NCI-H2227 (cell line): ENCODE data around the gene SLC49A3.
"Not testable (repeated sequence)": the region's sequence is repeated elsewhere in the genome, so short reads cannot be mapped to it uniquely, and the experiment has no call there.

Source experiments
- DNase-seq: peaks from one replicate; lab custom pipeline; 2025; ENCODE audit not compliant: unreplicated experiment; lab: John Stamatoyannopoulos, UW

Gene SLC49A3

DNA sequence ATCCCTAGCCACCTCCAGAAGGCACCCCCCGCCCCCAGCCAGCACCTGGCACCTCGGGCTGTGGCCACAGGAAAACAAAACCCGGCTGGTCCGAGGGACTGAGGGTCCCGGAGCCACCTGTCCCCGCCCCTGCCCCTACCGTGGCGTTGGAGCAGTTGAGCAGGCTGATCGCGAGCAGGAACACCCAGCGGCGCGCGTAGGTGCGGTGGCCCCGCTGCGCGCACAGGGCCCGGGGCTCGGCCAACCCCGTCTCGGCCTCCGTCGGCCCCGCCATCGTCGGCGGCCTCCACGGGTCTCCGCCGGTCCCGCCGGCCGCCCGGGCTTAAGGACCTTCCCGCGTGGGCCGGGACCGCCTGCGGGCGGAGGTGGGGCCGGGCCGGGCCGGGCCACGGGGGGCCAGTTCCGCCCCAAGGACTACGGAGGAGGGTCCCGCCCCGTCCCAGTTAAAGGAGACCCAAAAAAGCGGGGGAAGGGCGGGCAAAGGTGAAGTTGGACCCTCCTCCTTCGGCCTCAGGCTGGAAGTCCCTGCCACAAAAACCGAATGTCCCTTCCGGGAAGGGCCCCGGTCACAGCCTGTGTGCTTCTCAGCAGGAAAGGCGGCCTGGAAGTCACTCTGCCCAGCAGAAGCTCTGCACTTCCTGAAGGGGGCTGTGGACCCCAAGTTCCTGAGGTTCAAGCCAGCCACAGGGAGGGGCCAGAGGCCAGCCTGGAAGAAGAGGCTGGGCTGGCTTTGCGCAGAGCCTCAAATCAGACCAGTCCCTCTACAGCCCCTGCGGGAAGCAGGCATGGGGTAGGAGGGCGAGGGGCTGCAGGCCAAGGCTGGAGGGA, at the start of gene SLC49A3:
TSS of gene SLC49A3 (minus strand) at position 298 of the 828 bp plus-strand sequence. CDS start at position 274, 24 bp downstream.
- no peak for DNase-seq

DNA sequence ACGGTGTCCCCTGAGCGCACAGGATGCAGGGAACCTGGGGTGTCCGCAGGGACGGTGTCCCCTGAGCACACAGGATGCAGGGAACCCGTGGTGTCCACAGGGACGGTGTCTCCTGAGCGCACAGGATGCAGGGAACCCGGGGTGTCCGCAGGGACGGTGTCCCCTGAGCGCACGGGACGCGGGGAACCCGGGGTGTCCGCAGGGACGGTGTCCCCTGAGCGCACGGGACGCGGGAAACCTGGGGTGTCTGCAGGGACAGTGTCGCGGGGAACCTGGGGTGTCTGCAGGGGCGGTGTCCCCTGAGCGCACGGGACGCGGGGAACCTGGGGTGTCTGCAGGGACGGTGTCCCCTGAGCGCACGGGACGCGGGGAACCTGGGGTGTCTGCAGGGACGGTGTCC, 47.6 kb upstream of the SLC49A3 start:
- DNase-seq: not testable (repeated sequence)

DNA sequence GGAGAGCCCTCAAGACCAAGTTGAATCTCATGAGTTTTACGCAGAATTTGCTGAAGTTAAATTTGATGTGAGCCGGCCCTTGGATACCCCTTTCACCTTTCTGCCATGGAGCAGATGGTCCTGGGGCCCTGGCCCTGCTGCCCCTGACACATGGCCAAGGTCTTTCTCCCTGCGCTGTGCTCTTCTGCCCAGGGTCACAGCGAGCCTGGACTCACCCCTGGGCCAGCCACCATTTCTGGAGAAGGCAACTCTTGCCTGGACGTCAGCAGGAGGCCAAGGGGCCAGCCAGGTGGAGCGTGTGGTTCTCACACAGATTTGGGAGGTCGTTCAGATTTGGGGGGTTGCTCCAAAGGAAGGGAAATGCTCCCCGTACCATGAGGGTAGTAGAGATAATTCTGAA, 46.6 kb upstream of the SLC49A3 start:
- DNase-seq: no peak

DNA sequence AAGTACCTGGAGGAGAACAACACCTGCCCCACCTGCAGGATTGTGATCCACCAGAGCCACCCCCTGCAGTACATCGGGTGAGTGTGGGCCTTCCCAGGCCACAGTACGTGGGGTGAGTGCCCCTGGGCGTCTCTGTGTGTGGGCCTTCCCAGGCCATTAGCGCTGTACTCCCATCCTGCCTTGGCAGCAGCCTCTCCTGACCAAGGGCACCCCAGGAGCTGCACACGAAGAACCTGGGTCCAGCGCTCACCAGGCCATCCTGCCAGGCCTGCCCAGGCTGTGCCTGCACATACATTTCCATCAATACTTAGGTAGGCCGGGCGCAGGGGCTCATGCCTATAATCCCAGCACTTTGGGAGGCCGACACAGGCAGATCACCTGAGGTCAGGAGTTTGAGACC, 46.0 kb upstream of the SLC49A3 start:
- DNase-seq: no peak

DNA sequence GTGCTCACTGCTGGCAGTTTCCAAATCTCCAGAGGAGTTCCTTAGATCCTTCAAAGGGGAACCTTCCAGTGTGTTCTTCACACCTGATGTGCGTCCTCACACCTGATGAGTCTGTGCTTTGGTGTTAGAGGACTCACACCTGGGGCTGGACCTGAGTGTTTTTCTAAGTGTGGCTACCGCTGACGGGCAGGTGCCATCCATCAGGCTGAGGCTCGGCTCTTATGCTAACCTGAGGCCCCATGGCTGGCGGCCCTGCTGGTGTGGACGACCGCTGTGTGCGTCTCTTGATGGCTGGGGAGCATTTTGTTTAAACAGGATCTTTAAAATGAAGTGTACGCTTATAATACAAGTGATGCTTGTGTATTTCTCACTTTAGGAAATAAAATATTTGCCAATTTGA, 45.1 kb upstream of the SLC49A3 start:
- DNase-seq: no peak

DNA sequence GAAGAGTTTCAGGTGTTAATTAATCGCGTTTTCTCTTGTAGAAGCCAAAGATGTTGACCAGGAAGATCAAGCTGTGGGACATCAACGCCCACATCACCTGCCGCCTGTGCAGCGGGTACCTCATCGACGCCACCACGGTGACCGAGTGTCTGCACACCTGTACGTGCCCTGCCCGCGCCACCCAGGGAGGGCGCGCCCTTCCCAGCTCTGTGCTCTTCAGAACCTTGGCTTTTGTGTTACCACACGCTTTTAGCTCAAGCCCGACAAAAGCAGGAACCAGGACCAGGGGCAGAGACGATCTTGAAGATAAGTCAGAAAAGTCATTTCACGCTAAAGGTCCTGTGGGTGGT, 44.7 kb upstream of the SLC49A3 start:
- DNase-seq: no peak

DNA sequence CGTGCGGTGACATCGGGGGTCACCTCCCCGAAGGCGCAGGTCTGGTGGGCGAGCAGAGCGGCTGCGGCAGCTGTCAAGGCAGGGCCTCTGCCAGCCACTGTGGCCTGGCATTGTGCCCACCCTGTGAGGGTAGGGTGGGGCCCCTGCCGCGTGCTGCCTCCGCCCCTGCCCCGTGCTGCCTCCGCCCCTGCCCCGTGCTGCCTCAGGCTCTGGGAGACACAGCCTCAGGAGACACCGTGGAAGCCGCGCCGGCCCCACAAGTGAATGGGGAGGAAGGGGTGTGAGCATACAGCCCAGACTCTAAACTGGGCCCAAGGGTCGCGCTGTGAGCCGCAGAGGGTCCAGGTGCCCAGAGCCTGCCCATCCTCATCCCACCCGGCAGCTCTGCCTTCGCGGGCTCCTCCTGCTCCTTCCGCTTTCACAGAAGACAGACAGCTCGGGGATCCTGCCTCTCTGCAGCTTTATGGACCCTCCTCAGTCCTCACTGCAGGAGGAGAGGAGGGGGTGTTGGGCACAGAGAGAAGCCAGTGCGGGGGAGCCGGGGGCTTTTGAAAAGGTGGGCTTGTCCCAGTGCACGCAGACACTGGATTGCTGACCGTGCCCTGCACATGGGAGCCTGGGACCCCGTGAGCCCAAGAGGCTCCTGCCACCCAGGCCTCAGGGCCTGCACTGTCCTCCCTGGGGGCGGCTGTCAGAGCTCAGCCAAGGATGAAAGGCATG, 44.1 kb upstream of the SLC49A3 start:
- DNase-seq: no peak

DNA sequence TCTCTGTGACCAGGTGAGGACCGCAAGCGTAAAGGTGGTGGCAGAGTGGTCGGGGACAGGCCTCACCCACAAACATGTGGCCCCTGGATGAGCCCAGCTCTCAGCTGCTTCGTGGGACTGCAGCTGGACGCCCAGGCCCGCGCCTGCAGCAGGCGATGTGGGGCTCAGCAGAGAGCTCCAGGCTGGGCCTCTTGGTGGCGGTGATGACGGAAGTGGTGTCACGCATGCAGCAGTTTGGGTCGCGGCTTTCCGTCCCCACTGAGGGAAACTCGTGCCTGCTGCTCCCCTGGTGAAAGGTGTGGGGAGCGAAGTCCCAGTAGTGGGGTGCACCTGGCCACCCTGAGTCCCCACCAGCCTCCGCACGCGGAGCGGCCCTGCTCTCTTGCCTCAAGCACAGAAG, 43.5 kb upstream of the SLC49A3 start:
- DNase-seq: no peak

DNA sequence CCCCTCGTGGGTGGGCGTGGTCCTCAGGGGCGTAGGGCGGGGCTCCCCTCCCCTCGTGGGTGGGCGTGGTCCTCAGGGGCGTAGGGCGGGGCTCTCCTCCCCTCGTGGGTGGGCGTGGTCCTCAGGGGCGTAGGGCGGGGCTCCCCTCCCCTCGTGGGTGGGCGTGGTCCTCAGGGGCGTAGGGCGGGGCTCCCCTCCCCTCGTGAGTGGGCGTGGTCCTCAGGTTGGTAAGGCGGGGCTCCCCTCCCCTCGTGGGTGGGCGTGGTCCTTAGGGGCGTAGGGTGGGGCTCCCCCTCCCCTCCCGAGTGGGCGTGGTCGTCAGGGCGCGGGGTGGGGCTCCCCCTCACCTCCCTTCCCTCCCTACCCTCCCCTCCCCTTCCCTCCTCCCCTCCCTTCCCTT, 43.0 kb upstream of the SLC49A3 start:
- DNase-seq: not testable (repeated sequence)

DNA sequence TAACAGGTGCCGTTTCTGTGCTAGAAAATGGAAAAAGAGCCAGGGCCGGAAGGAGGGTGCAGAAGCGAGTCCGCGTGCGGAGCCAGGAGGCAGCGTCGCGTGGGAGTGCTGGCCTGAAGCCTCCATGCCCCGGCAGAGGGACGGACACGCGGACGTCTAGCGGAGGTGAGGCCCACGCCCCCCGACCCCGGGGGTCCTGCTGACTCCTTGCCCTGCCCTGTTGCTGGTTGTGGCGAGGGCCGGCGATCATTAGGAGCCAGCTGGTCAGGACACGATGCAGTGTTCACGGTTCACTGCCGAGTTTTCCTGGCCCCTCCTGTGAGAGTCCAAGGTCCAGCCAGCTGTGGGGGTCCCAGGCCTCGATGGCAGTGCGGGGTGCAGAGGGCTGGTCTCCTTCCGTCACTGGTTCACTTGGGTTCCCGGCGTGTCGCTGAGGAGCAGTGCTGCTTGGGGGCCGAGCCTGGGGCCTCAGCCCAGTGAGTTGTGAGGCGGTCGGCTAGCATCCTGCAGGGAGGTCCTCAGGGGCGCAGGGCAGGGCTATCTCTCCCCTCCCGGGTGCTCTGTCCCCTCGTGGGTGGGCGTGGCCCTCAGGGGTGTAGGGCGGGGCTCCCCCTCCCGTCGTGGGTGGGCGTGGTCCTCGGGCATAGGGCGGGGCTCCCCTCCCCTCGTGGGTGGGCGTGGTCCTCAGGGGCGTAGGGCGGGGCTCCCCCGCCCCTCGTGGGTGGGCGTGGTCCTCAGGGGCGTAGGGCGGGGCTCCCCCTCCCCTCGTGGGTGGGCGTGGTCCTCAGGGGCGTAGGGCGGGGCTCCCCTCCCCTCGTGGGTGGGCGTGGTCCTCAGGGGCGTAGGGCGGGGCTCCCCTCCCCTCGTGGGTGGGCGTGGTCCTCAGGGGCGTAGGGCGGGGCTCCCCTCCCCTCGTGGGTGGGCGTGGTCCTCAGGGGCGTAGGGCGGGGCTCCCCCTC, 42.3 kb upstream of the SLC49A3 start:
- DNase-seq: not testable (repeated sequence)

DNA sequence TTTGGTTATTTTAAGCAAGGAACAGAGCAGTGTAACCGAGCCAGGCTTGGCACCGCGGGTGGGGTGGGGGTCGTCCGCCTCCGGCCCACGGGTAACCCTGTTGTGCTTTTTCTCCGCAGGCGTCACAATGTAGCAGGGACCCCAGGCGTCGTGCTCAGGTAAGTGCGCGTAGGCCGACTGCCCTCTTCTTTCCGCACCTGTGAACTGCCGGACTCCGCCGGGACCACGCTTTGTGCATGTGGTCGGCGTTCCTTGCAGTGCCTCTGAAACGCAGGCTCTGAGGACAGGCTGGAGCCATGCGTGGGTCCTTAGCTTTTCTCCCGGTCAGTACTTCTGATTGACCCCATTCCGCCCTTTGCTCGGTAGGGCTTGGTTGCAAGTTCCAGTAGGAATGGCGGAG, 41.6 kb upstream of the SLC49A3 start:
- DNase-seq: no peak

DNA sequence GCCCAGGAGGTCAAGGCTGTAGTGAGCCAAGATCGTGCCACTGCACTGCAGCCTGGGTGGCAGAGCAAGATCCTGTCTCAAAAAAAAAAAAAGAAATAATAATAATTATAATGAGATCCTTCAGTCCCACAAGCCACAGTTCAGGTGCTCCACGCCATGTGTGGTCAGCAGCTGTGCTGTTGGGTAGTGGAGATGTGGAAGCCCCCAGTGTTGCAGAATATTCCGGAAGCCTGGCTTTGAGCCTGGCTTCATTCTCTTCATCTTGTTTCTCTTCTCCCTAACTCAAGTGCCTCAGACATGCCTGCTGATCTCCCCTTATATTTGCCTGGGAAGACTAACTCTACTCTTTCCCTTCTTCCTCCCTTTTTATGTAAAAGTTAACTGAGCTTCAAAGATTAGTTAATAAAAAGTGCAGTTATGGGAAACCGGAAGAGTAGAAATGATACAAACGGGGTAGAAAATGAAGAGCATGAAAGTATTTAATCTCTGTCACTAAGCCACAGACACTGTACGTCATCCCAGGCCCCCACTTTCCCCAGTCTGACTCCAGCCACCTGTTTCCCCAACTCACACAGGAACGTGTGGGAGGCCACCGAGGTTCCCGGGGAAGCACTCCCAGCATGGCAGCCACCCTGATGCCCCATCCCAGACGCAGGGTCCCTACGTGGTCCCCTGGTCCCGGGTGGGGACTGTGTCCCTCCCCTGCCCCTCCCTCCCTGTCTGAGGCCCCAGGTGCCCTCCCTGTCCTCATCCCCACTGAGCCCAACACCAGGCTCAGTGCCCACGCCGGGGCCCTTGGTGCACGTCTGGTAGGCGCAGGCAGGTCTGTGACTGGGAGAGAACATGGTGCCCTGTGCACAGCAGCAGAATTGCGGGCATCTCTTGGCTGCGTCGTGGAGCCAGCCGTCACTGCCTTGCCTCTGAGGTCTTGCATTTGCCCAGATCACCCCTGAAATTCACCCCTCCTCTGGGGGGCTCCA, 40.7 kb upstream of the SLC49A3 start:
- no peak for DNase-seq

DNA sequence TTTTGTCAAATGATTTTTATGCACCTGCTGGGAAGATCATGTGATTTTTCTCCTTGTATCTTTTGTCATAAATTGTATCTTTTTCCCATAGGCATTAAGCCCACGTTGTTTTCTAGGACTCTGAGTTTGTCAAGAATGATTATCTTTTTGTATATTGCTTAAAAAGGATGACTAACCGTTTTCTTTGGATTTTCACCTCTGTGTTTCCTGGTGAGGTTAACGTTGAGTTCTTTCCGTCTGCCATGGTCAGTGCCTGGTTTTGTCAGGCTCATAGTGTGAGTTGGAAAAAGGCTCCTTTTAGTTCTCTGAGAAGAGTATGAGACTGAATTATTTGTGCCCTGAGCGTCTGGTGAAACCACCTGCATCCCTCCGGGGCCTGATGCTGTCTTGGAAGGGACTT, 38.6 kb upstream of the SLC49A3 start:
- no peak for DNase-seq

DNA sequence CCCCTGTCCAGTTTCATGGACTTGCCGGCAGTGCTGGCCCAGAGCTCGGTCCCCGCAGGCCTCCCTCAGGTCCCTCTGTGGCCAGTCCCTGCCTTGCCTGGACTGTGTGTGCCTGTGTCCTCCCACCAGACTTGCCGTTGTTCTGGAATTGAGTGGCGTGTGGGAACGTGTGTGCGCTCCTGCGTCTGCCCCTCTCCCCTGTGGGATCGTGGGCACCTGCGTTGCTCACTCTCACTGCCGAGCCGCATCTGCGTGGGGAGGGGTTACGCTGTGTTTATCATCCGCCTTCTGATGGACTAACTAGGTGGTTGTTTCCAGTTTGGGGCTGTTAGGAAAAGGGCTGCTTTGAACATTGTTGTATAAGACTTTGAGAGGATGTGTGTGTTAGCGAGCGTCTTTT, 37.9 kb upstream of the SLC49A3 start:
- no peak for DNase-seq

DNA sequence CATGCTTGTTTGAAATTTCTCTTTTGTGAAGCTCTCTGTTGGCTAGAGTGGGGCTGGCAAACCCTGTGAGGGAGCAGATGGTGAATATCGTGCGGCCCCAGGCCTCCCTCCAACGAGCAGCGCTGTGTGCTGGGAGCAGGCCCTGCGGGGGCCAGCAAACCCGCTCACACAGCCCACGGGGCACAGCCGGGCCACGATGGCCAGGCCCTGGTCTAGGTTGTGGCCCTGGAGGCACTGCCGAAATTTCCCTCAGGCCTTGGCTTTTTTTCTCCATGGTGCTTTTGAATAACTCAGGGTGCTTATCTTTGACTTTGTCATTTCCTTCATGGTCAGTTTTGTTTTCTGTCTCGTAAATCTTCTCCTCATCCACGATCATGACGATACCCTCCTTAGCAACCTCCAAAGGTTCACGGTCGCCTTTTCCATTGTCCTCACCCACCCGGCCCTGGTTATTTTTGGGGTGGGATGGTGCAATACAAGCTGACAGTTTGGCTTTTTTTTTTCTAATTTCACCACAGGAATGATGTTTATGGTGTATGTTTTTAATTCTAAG, 37.4 kb upstream of the SLC49A3 start:
- no peak for DNase-seq

DNA sequence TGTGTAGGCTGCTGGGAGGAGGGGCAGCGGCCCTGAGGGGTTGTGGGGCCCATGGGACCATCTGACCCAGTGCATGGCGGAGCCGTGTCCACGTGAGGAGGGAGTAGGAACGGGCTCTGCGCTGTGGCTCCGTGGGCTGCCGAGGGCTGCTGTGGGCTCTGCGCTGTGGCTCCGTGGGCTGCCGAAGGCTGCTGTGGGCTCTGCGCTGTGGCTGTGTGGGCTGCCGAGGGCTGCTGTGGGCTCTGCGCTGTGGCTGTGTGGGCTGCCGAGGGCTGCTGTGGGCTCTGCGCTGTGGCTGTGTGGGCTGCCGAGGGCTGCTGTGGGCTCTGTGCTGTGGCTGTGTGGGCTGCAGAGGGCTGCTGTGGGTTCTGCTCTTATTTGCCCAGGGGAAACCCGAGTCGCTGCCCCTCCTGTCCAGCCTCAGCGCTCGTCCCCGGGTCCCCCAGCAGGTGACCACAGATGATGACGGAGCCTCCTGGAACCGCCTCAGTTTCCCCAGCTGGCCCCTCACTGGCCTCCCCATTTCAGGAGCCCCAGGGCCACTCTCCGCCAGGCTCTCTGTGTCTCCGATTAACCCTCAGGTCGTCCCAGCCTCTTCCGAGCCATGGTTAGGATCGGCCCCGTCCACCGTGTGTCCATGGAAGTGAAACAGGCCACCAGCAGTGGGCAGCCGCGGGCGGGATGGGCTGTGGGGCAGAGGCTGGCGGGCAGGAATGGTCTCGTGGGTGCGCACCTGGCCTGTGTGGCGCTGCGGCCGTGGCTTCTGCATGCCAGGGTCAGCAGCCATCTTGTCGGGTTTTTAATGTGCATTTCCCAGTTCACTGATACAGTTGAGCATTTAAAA, 36.7 kb upstream of the SLC49A3 start:
- DNase-seq: no peak

DNA sequence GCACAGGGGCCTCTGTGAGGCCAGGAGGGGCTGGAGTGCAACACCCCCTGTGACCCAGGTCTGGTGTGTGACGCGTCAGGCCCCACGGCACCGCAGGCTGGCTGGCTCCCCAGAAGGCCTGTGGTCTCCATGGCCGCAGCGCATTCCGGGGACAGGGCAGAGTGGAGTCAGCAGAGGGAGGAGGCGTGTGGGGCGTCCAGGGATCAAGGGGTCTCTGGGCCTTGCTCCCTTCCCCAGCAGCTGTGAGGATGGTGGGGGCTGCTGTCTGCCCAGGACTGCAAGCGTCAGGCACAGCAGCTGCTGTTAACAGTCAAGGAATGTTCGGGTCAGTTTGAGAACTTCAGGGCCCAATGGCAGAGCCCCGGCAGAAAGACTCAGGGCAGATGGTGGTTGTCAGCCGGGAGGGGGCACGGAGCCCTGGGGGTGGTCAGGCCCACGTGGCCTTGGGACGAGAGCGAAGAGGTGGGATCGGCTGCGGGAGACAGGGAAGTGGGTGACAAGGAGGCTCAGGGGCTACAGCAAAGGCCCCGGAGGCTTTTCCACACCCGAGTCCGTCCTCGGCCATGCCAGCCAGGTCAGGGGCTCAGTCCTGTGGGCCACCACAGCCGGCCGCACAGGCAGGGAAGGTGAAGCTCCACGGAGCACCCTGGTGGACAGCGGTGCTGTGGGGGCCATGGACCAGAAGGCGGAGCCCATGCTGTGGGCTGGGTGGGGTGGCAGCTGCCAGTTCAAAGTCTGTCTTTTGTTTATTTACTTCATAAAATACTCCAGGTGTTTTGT, 35.0 kb upstream of the SLC49A3 start:
- DNase-seq: no peak

DNA sequence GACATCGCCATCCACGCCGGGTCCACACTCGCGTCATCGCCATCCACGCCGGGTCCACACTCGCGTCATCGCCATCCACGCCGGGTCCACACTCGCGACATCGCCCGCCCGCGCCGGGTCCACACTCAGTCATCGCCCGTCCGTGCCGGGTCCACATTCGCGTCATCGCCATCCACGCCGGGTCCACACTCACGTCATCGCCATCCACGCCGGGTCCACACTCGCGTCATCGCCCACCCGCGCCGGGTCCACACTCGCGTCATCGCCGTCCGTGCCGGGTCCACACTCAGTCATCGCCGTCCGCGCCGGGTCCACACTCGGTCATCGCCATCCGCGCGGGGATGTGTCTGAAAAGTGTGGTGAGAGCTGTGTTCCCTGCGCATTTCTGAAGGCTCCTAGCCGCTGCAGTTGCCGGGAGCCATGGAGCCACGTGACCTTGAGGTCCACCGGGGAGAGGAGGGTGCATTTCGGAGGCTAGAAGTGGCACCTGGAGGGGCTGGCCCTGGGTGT, 34.0 kb upstream of the SLC49A3 start:
- DNase-seq: no peak
